NT2/D1 (cell line): ENCODE data around the gene AMPH.
"Not testable (repeated sequence)": the region's sequence is repeated elsewhere in the genome, so short reads cannot be mapped to it uniquely, and the experiment has no call there.

Experiments
- YY1 ChIP-seq: IDR thresholded peaks from 2 replicates; pipeline ENCODE4 v1.6.1; 2011; ENCODE audit not compliant: insufficient read length, insufficient read depth
- ZNF274 ChIP-seq: IDR thresholded peaks from 2 replicates; pipeline ENCODE4 v1.6.1; 2011; ENCODE audit warnings: mild to moderate bottlenecking, low read depth, low read length

- TF ChIP-seq YY1, ZNF274: not testable (repeated sequence)
Measured at GRCh38 chr7:38341172-38341705, 289.9 kb downstream of the AMPH start.
